Astrocyte (in vitro differentiated cells and primary cell): Measurements from ENCODE around the gene MMP12. TPM values are rescaled to one million over a fixed set of nuclear protein-coding genes. Genes with fewer than 3 reads are reported as not detected.
"Not testable (repeated sequence)": the region's sequence is repeated elsewhere in the genome, so short reads cannot be mapped to it uniquely, and the experiment has no call there.

Experiments used
- DNase-seq: peaks from one replicate; pipeline ENCODE4 v3.0.0-alpha.2; 2010; ENCODE audit warnings: low read depth
- FAIRE-seq: peaks from 2 replicates; lab custom pipeline; 2011; peaks lifted over from hg19 to GRCh38; lab: Jason Lieb, UNC
- H2AFZ ChIP-seq: 2 replicates; pipeline ENCODE4 v1.6.0; 2012; ENCODE audit warnings: low read depth, low read length, inconsistent platforms
- H3K27ac ChIP-seq: 2 replicates; pipeline ENCODE4 v1.5.1; 2011; ENCODE audit warnings: low read depth, low read length, inconsistent platforms
- H3K27me3 ChIP-seq: 2 replicates; pipeline ENCODE4 v1.6.0; 2011; ENCODE audit warnings: low read length, inconsistent platforms; ENCODE audit not compliant: insufficient read depth
- H3K36me3 ChIP-seq: 2 replicates; pipeline ENCODE4 v1.5.1; 2011; ENCODE audit warnings: low read length, inconsistent platforms; ENCODE audit not compliant: insufficient read depth
- H3K4me1 ChIP-seq: 2 replicates; pipeline ENCODE4 v1.5.1; 2011; ENCODE audit warnings: low read length, inconsistent platforms; ENCODE audit not compliant: insufficient read depth
- H3K4me2 ChIP-seq: 2 replicates; pipeline ENCODE4 v1.6.0; 2012; ENCODE audit warnings: low read length, inconsistent platforms
- H3K4me3 ChIP-seq: 2 replicates; pipeline ENCODE4 v1.5.1; 2011; ENCODE audit warnings: low read depth, mild to moderate bottlenecking, low read length, inconsistent platforms; ENCODE audit not compliant: insufficient read depth
- H3K79me2 ChIP-seq: 2 replicates; pipeline ENCODE4 v1.6.0; 2012; ENCODE audit warnings: mild to moderate bottlenecking, low read length, inconsistent platforms; ENCODE audit not compliant: insufficient read depth
- H3K9ac ChIP-seq: 2 replicates; pipeline ENCODE4 v1.6.0; 2012; ENCODE audit warnings: mild to moderate bottlenecking, low read length, inconsistent platforms
- H3K9me3 ChIP-seq: 2 replicates; pipeline ENCODE4 v1.5.1; 2012; ENCODE audit warnings: low read depth, mild to moderate bottlenecking, low read length, inconsistent platforms; ENCODE audit not compliant: insufficient read depth
- H4K20me1 ChIP-seq: 2 replicates; pipeline ENCODE4 v1.6.0; 2012; ENCODE audit warnings: low read length, inconsistent platforms; ENCODE audit not compliant: insufficient read depth
- H3K27ac Mint-ChIP-seq: one replicate; pipeline ENCODE4 v1.8.0; 2021; ENCODE audit warnings: mild to moderate bottlenecking, mixed read lengths; ENCODE audit not compliant: unreplicated experiment
- H3K27me3 Mint-ChIP-seq: one replicate; pipeline ENCODE4 v1.8.0; 2021; ENCODE audit warnings: low read depth, mixed read lengths; ENCODE audit not compliant: unreplicated experiment
- H3K36me3 Mint-ChIP-seq: one replicate; pipeline ENCODE4 v1.8.0; 2021; ENCODE audit warnings: low read depth, mixed read lengths; ENCODE audit not compliant: unreplicated experiment
- H3K4me1 Mint-ChIP-seq: one replicate; pipeline ENCODE4 v1.8.0; 2021; ENCODE audit warnings: low read depth, mixed read lengths; ENCODE audit not compliant: unreplicated experiment
- H3K4me3 Mint-ChIP-seq: one replicate; pipeline ENCODE4 v1.8.0; 2021; ENCODE audit warnings: mild to moderate bottlenecking, moderate library complexity, mixed read lengths; ENCODE audit not compliant: unreplicated experiment
- H3K9me3 Mint-ChIP-seq: one replicate; pipeline ENCODE4 v1.8.0; 2021; ENCODE audit warnings: mild to moderate bottlenecking, mixed read lengths; ENCODE audit not compliant: unreplicated experiment
- EZH2 ChIP-seq: IDR thresholded peaks from 2 replicates; pipeline ENCODE4 v1.6.1; 2012; ENCODE audit warnings: mild to moderate bottlenecking, low read length, inconsistent platforms; ENCODE audit not compliant: insufficient read depth
- total RNA-seq: library from RNA; stranded (reverse); gene quantifications from 2 replicates; pipeline ENCODE4 v1.2.1, GENCODE V29; 2021
- TF ChIP-seq, protein P1 (sequence below): IDR thresholded peaks from 2 replicates; pipeline ENCODE4 v1.5.1; 2011; ENCODE audit warnings: low read depth, mild to moderate bottlenecking, inconsistent platforms, low read length, moderate library complexity; ENCODE audit not compliant: insufficient read depth

The MMP12 gene
- total RNA-seq, 1 donor from 2014 or later: not detected

DNA sequence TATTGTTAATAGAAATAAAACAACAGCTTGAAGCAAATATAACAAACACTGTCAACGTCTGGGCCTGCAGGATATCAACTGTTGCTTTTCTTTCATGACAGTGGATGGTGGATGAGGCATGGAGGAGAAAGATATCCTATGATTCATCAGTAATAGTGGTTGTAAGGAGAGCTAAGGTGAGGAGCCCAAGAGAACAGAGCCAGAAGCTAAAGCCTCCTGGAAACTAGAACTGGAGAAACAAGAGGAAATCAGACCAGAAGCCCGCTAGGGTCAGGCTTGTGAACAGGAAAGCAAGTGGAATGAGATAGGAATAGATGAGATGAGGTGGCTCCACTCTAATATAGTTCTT lies 37.7 kb upstream of the MMP12 start:
- H3K27me3 ChIP-seq: no peaks in the 10 kb centered on the region
- H3K4me1 ChIP-seq: no peaks in the 10 kb centered on the region
- H3K4me2 ChIP-seq: no peak overlapping the region
- Mint-ChIP-seq H3K27ac (no peak overlapping the region), H3K27me3 (peaks cover 3% of the 10 kb centered on the region), H3K4me3 (no peak overlapping the region), H3K4me1 (peaks cover 8% of the 10 kb centered on the region), H3K9me3 (peaks cover 3% of the 10 kb centered on the region), H3K36me3 (no peaks in the 10 kb centered on the region)
- FAIRE-seq (no peak), DNase-seq (peak; percentile 21)
- H4K20me1 ChIP-seq: no peaks in the 10 kb centered on the region
- H3K36me3 ChIP-seq: no peaks in the 10 kb centered on the region
- no peaks in the 10 kb centered on the region for H3K79me2 ChIP-seq
- H3K4me3 ChIP-seq: no peak overlapping the region
- TF ChIP-seq, protein P1, sequence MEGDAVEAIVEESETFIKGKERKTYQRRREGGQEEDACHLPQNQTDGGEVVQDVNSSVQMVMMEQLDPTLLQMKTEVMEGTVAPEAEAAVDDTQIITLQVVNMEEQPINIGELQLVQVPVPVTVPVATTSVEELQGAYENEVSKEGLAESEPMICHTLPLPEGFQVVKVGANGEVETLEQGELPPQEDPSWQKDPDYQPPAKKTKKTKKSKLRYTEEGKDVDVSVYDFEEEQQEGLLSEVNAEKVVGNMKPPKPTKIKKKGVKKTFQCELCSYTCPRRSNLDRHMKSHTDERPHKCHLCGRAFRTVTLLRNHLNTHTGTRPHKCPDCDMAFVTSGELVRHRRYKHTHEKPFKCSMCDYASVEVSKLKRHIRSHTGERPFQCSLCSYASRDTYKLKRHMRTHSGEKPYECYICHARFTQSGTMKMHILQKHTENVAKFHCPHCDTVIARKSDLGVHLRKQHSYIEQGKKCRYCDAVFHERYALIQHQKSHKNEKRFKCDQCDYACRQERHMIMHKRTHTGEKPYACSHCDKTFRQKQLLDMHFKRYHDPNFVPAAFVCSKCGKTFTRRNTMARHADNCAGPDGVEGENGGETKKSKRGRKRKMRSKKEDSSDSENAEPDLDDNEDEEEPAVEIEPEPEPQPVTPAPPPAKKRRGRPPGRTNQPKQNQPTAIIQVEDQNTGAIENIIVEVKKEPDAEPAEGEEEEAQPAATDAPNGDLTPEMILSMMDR: no peak
- TF ChIP-seq EZH2: no peak
- H3K9ac ChIP-seq: no peak overlapping the region
- no peak overlapping the region for H2AFZ ChIP-seq
- no peaks in the 10 kb centered on the region for H3K9me3 ChIP-seq
- H3K27ac ChIP-seq: no peak overlapping the region

DNA sequence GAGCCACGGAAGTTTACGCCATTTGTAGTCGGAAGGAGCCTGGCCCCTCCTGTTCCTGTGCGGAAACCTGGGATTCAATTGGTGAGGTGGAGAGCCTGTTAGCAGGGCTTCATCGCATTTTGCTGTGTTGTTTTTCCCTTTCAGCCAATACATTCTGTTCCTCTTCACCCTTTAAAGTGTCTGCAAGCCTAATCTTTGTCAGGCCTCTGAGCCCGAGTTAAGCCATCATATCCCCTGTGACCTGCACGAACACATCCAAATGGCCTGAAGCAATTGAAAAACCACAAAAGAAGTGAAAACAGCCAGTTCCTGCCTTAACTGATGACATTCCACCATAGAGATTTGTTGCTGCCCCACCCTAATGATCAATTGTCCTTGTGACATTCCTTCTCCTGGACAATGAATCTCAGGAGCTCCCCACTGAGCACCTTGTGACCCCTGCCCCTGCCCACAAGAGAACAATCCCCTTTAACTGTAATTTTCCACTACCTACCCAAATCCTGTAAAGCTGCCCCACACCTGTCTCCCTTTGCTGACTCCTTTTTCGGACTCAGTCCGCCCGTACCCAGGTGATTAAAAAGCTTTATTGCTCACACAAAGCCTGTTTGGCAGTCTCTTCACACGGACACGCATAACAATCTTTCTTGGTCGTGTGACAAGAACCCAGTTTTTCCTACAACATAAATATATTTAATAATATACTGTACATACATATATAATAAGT lies 37.1 kb upstream of the MMP12 start:
- no peaks in the 10 kb centered on the region for H3K36me3 Mint-ChIP-seq
- H3K9me3 Mint-ChIP-seq: peaks cover 3% of the 10 kb centered on the region
- TF ChIP-seq, protein P1: no peak
- H3K4me1 Mint-ChIP-seq: peaks cover 8% of the 10 kb centered on the region
- H3K9me3 ChIP-seq: no peaks in the 10 kb centered on the region
- FAIRE-seq (no peak), DNase-seq (no peak)
- H3K27me3 ChIP-seq: no peaks in the 10 kb centered on the region
- H3K4me1 ChIP-seq: no peaks in the 10 kb centered on the region
- no peak overlapping the region for H3K27ac Mint-ChIP-seq
- no peaks in the 10 kb centered on the region for H4K20me1 ChIP-seq
- H3K4me3 Mint-ChIP-seq: no peak overlapping the region
- no peaks in the 10 kb centered on the region for H3K36me3 ChIP-seq
- no peak overlapping the region for H2AFZ ChIP-seq
- no peak overlapping the region for H3K4me2 ChIP-seq
- peaks cover 3% of the 10 kb centered on the region for H3K27me3 Mint-ChIP-seq
- H3K4me3 ChIP-seq: no peak overlapping the region
- no peak overlapping the region for H3K27ac ChIP-seq
- H3K9ac ChIP-seq: no peak overlapping the region
- no peaks in the 10 kb centered on the region for H3K79me2 ChIP-seq

DNA sequence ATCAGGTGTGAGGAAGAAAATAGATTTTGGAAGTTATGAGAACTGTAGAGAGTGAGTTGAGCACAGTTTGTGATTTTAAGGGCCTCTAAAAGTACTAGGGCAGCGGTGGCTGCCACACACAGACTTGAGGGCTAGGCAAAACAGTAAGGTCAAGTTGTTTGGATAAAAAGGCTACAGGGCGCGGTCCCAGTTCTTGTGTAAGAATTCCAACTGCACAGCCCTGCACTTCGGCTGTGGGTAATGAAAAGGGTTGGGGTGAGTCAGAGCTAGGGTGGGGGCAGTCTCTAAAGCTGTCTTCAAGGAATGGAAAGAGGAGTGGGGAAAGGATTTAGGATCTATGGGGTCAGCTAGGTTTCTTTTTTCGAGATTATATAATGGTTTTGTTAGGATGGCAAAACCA lies 31.1 kb upstream of the MMP12 start:
- H3K4me1 Mint-ChIP-seq, H2AFZ ChIP-seq, DNase-seq, H3K36me3 ChIP-seq, H3K27me3 ChIP-seq, H3K27ac ChIP-seq, H3K4me2 ChIP-seq, FAIRE-seq, H3K4me3 Mint-ChIP-seq, H3K4me1 ChIP-seq, H3K9me3 Mint-ChIP-seq, H4K20me1 ChIP-seq, H3K27ac Mint-ChIP-seq, H3K9me3 ChIP-seq, H3K27me3 Mint-ChIP-seq, H3K36me3 Mint-ChIP-seq, H3K4me3 ChIP-seq, H3K9ac ChIP-seq, H3K79me2 ChIP-seq: not testable (repeated sequence)

DNA sequence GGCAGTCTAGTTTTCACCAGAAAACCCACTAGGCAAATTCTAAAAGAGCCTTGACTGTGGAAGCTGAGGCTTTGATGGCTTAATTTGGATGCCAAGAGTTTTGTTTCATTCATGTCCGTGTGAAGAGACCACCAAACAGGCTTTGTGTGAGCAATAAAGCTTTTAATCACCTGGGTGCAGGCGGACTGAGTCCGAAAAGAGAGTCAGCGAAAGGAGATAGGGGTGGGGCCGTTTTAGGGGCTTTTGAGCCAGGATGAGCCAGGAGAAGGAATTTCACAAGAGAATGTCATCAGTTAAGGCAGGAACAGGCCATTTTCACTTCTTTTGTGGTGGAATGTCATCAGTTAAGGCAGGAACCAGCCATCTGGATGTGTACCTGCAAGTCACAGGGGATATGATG lies 29.1 kb upstream of the MMP12 start:
- FAIRE-seq, H3K4me3 ChIP-seq, H3K27ac Mint-ChIP-seq, H3K9me3 ChIP-seq, H3K4me3 Mint-ChIP-seq, H4K20me1 ChIP-seq, H3K36me3 ChIP-seq, H3K27ac ChIP-seq, H2AFZ ChIP-seq, H3K4me2 ChIP-seq, H3K79me2 ChIP-seq, H3K36me3 Mint-ChIP-seq, H3K27me3 ChIP-seq, H3K27me3 Mint-ChIP-seq, H3K4me1 ChIP-seq, H3K9ac ChIP-seq, H3K9me3 Mint-ChIP-seq, DNase-seq, H3K4me1 Mint-ChIP-seq: not testable (repeated sequence)
